IMR-90 (cell line): ENCODE measurements around the gene RSRC1. TPM values are rescaled to one million over a fixed set of nuclear protein-coding genes. Genes with fewer than 3 reads are reported as not detected.

Experiments used
- ATAC-seq: fragments of 200-7000 bp; cut with Tn5 transposase; 2 replicates; pipeline ENCODE4 v1.9.1; 2020; ENCODE audit warnings: low read depth, mild to moderate bottlenecking, moderate library complexity
- BruUV-seq: library from RNA; stranded (reverse); fragments of 400-500 nt; replicated peaks from 2 replicates; lab custom pipeline; 2021; lab: Mats Ljungman, UMichigan
- CTCF ChIA-PET: fragments of 300-600 bp; formaldehyde crosslinking; extraction: SDS; loops from one replicate; lab custom pipeline; 2021; ENCODE audit warnings: antibody characterized with exemption; lab: Yijun Ruan, JAX
- POLR2A ChIA-PET: fragments of 300-600 bp; sonication (Branson Sonifier 250); formaldehyde crosslinking; loops from one replicate; lab custom pipeline; 2022; ENCODE audit warnings: antibody characterized with exemption; ENCODE audit not compliant: unreplicated experiment; lab: Charles Lee
- DNase-seq: peaks from one replicate; pipeline ENCODE4 v3.0.0; 2013
- H2AFZ ChIP-seq: replicated peaks from 2 replicates; pipeline ENCODE3; 2013; ENCODE audit warnings: low read length, mild to moderate bottlenecking; ENCODE audit not compliant: poor library complexity
- H2AK5ac ChIP-seq: 2 replicates; pipeline ENCODE4 v1.6.1; 2013; ENCODE audit warnings: low read depth, low read length, inconsistent platforms
- H2AK9ac ChIP-seq: replicated peaks from 2 replicates; pipeline ENCODE3; 2013; ENCODE audit warnings: mild to moderate bottlenecking, low read depth, low read length, moderate library complexity; ENCODE audit not compliant: poor library complexity
- H2BK120ac ChIP-seq: 2 replicates; pipeline ENCODE4 v1.6.1; 2013; ENCODE audit warnings: low read depth, low read length, inconsistent platforms
- H2BK15ac ChIP-seq: 3 replicates; pipeline ENCODE4 v1.6.1; 2013; ENCODE audit warnings: low read depth, low read length, inconsistent platforms
- H2BK20ac ChIP-seq: 2 replicates; pipeline ENCODE4 v1.6.1; 2013; ENCODE audit warnings: low read depth, mild to moderate bottlenecking, inconsistent platforms, low read length, moderate library complexity
- H2BK5ac ChIP-seq: 2 replicates; pipeline ENCODE4 v1.6.1; 2013; ENCODE audit warnings: mild to moderate bottlenecking, low read depth, low read length, inconsistent platforms; ENCODE audit not compliant: poor library complexity, severe bottlenecking
- H3K14ac ChIP-seq: replicated peaks from 2 replicates; pipeline ENCODE4 v1.6.1; 2013; ENCODE audit warnings: low read depth, low read length, inconsistent platforms
- H3K18ac ChIP-seq: 2 replicates; pipeline ENCODE4 v1.6.1; 2013; ENCODE audit warnings: low read depth, low read length, control low read depth
- H3K23ac ChIP-seq: 2 replicates; pipeline ENCODE4 v1.6.1; 2013; ENCODE audit warnings: low read depth, low read length, inconsistent platforms
- H3K27ac ChIP-seq: 2 replicates; pipeline ENCODE4 v1.5.1; 2013; ENCODE audit warnings: mild to moderate bottlenecking, control low read depth, low read length; ENCODE audit not compliant: insufficient read depth
- H3K27me3 ChIP-seq: 2 replicates; pipeline ENCODE4 v1.6.1; 2013; ENCODE audit warnings: low read length; ENCODE audit not compliant: control insufficient read depth, insufficient read depth
- H3K36me3 ChIP-seq: 2 replicates; pipeline ENCODE4 v1.6.1; 2013; ENCODE audit warnings: low read length, mixed read lengths; ENCODE audit not compliant: control insufficient read depth, insufficient read depth
- H3K4ac ChIP-seq: 2 replicates; pipeline ENCODE4 v1.6.1; 2013; ENCODE audit warnings: low read depth, low read length, inconsistent platforms
- H3K4me1 ChIP-seq: 2 replicates; pipeline ENCODE4 v1.6.1; 2013; ENCODE audit warnings: low read length, mixed read lengths; ENCODE audit not compliant: control insufficient read depth, insufficient read depth
- H3K4me2 ChIP-seq: 2 replicates; pipeline ENCODE4 v1.6.1; 2013; ENCODE audit warnings: low read depth, mild to moderate bottlenecking, control low read depth, low read length, moderate library complexity
- H3K4me3 ChIP-seq: 2 replicates; pipeline ENCODE4 v1.5.1; 2013; ENCODE audit warnings: low read depth, mild to moderate bottlenecking, control low read depth, low read length, moderate library complexity; ENCODE audit not compliant: insufficient read depth
- H3K56ac ChIP-seq: 2 replicates; pipeline ENCODE4 v1.6.1; 2013; ENCODE audit warnings: low read length, inconsistent platforms; ENCODE audit not compliant: insufficient read depth; ENCODE audit errors: extremely low read depth
- H3K79me1 ChIP-seq, 2 experiments: 2 replicates each; pipeline ENCODE4 v1.6.1; 2013; ENCODE audit warnings: low read length in 2 of 2, inconsistent platforms in 1 of 2, low read depth in 1 of 2
- H3K9ac ChIP-seq: 2 replicates; pipeline ENCODE4 v1.6.1; 2013; ENCODE audit warnings: low read depth, low read length, control low read depth
- H3K9me1 ChIP-seq: 2 replicates; pipeline ENCODE4 v1.6.1; 2013; ENCODE audit warnings: low read length, inconsistent platforms; ENCODE audit not compliant: insufficient read depth
- H3K9me3 ChIP-seq: 2 replicates; pipeline ENCODE4 v1.6.1; 2013; ENCODE audit warnings: low read length; ENCODE audit not compliant: control insufficient read depth, insufficient read depth
- H4K20me1 ChIP-seq: 2 replicates; pipeline ENCODE4 v1.6.1; 2013; ENCODE audit warnings: low read length, inconsistent platforms; ENCODE audit not compliant: insufficient read depth
- H4K5ac ChIP-seq: 2 replicates; pipeline ENCODE4 v1.6.1; 2013; ENCODE audit warnings: mild to moderate bottlenecking, low read depth, low read length, control low read depth
- H4K8ac ChIP-seq, 2 experiments: 2 replicates each; pipeline ENCODE4 v1.6.1; 2013; ENCODE audit warnings: low read depth in 2 of 2, low read length in 2 of 2, control low read depth in 1 of 2, inconsistent platforms in 1 of 2
- H4K91ac ChIP-seq: 2 replicates; pipeline ENCODE4 v1.6.1; 2013; ENCODE audit warnings: low read depth, low read length, inconsistent platforms; ENCODE audit not compliant: insufficient read depth
- FOS ChIP-seq: fragments of 150-350 bp; IDR thresholded peaks from 2 replicates; pipeline ENCODE4 v1.6.1; 2016; ENCODE audit warnings: low read depth, low read length
- WGBS, 2 experiments: methylation state at CpG; one replicate each; pipeline versions ENCODE4 v1.1.5 to v1.1.7; 2013; ENCODE audit warnings: missing lambda C conversion rate in 2 of 2; ENCODE audit not compliant: insufficient read length in 1 of 2; ENCODE audit errors: extremely low coverage in 2 of 2; 5-methylcytosine and 5-hydroxymethylcytosine counted together
- dilution Hi-C: fragments of 300-500 bp; cut with HindIII; formaldehyde crosslinking; loops from one replicate; pipeline ENCODE4 v1.14.3; 2018; ENCODE audit warnings: low sequenced_read_pairs; ENCODE audit not compliant: unreplicated experiment
- in situ Hi-C: fragments of 300-500 bp; cut with MboI; formaldehyde crosslinking; loops from 3 replicates; pipeline ENCODE4 v1.14.3; 2019; ENCODE audit warnings: low sequenced_read_pairs, inconsistent platforms, mixed read lengths
- intact Hi-C: fragments of 100-400 bp; cut with micrococcal nuclease; formaldehyde crosslinking; loops from 2 replicates; pipeline ENCODE4 v1.10.0; 2022
- polyA plus RNA-seq, 3 experiments: library from polyadenylated mRNA; depleted of rRNA; stranded (reverse); fragments of >200 nt; gene quantifications; 2 replicates each; pipeline ENCODE4 v1.2.3, GENCODE V29; 2012; ENCODE audit warnings: low replicate concordance in 1 of 3
- total RNA-seq: library from RNA; depleted of rRNA; stranded (reverse); fragments of >200 nt; gene quantifications from 2 replicates; pipeline ENCODE4 v1.2.3, GENCODE V29; 2012

The RSRC1 gene
- total and polyA plus RNA-seq, 2 of the 4 experiments (the other 2 are of a cell fraction): 3.8 to 41.8 TPM

DNA sequence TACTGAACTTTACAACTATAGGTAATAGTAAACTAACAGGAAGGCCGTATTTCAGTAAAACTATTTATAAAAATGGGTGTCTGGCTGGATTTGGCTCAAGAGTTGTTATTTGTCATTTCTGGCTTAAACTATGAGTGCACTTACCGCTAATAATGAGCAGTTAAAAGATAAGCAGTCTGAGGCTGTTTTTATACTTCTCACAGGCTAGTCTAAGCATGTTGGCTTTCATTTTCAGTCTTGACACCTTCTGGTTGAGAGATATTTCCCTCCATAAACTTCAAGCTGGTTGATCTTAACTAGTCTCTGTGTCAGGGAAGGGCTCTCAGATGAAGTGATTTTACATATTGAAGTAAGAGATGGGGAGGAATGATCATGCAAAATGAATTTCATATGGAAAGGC, 96.1 kb downstream of the RSRC1 start:
- no TSS peak for BruUV-seq
- ChIA-PET POLR2A (no interaction called here), CTCF (interaction anchor here (0.6 kb wide), 1 partner anchor 37 kb away, joined by 3 read pairs; no protein-coding TSS in a partner anchor)
- dilution Hi-C loops (no loop called here), in situ Hi-C loops (no loop called here), intact Hi-C loops (no loop called here)
- H2BK20ac ChIP-seq: no peak overlapping the region
- H3K4me2 ChIP-seq: no peak overlapping the region
- no peak overlapping the region for H2BK120ac ChIP-seq
- H4K5ac ChIP-seq: no peak overlapping the region
- no peak overlapping the region for H2BK5ac ChIP-seq
- no peak overlapping the region for H2AFZ ChIP-seq
- H3K4ac ChIP-seq: no peak overlapping the region
- no peaks in the 10 kb centered on the region for H3K27me3 ChIP-seq
- H3K36me3 ChIP-seq: no peaks in the 10 kb centered on the region
- H3K56ac ChIP-seq: no peak overlapping the region
- no peak overlapping the region for H3K23ac ChIP-seq
- H3K9me1 ChIP-seq: no peaks in the 10 kb centered on the region
- no peak overlapping the region for H3K4me3 ChIP-seq
- H4K8ac ChIP-seq: no peak overlapping the region
- no peak overlapping the region for H3K27ac ChIP-seq
- WGBS, 2 experiments: no CpG with 5 or more reads among the region's 2 CpGs
- no peak overlapping the region for H3K14ac ChIP-seq
- ATAC-seq (no peak), DNase-seq (no peak)
- no peak for TF ChIP-seq FOS
- peaks cover 0 to 3% of the 10 kb centered on the region in 2 experiments; a peak in 1 of 4 replicates for H3K79me1 ChIP-seq
- H3K4me1 ChIP-seq: no peaks in the 10 kb centered on the region
- no peaks in the 10 kb centered on the region for H3K9me3 ChIP-seq
- no peak overlapping the region for H3K9ac ChIP-seq
- H3K18ac ChIP-seq: no peak overlapping the region
- no peak overlapping the region for H2BK15ac ChIP-seq
- no peak overlapping the region for H2AK5ac ChIP-seq
- no peak overlapping the region for H2AK9ac ChIP-seq
- H4K20me1 ChIP-seq: no peaks in the 10 kb centered on the region
- H4K91ac ChIP-seq: no peak overlapping the region
